Measurements from ENCODE around the gene TOX2. TPM values are rescaled to one million over a fixed set of nuclear protein-coding genes. Genes with fewer than 3 reads are reported as not detected.

Gene TOX2
- total RNA-seq, 1 donor from 2014 or later = 4.8 TPM

DNA sequence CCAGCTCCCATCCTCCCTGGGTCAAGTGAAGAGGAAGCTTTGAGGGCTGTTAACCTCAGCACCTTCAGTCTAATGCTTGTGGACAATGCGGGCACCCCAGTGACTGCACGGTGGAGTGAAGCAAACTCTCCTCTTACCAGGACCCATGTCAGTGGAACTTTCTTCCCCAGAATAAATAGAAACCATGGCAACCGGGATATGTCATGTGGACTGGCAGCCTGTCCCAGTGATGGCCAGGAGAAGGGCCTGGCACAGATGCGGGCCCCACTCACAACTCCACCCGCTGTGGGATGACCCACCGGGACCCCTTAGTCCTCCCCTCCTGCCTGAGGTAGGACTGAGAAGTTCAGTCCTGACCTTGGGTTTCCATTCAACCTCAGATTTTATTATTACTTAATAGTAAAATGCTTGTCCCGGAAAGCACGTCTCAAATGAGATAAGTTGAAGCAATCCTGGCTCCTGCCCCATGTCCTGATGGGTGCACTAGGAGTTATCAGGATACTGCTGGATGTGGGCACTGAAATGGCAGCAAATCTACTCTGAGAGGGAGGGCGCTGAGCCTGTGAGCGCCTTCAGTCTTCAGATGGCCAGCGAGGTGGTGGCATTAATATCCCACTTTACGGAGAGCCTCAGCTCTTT lies 23.5 kb downstream of the TOX2 start:
- no peak for ATAC-seq (ENCODE audit: low read depth)
- H3K4me1 Mint-ChIP-seq = peaks cover 21% of the 10 kb centered on the region
- H3K27me3 Mint-ChIP-seq = peaks cover 3% of the 10 kb centered on the region
- POLR2A ChIA-PET = no interaction called here
- no peak overlapping the region for H3K4me3 Mint-ChIP-seq
- H3K36me3 Mint-ChIP-seq (ENCODE audit: low read depth) = no peaks in the 10 kb centered on the region
- no peak overlapping the region for H3K27ac Mint-ChIP-seq
- TF ChIP-seq, protein P1, sequence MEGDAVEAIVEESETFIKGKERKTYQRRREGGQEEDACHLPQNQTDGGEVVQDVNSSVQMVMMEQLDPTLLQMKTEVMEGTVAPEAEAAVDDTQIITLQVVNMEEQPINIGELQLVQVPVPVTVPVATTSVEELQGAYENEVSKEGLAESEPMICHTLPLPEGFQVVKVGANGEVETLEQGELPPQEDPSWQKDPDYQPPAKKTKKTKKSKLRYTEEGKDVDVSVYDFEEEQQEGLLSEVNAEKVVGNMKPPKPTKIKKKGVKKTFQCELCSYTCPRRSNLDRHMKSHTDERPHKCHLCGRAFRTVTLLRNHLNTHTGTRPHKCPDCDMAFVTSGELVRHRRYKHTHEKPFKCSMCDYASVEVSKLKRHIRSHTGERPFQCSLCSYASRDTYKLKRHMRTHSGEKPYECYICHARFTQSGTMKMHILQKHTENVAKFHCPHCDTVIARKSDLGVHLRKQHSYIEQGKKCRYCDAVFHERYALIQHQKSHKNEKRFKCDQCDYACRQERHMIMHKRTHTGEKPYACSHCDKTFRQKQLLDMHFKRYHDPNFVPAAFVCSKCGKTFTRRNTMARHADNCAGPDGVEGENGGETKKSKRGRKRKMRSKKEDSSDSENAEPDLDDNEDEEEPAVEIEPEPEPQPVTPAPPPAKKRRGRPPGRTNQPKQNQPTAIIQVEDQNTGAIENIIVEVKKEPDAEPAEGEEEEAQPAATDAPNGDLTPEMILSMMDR (IDR thresholded peaks at IDR 0.05) = no peak
- CTCF ChIA-PET = interaction anchor here (1.3 kb wide), 1 partner anchor 12 kb away, joined by 3 read pairs; no protein-coding TSS in a partner anchor
- no peak for DNase-seq
- intact Hi-C loops (cut with micrococcal nuclease) = no loop called here
- H3K9me3 Mint-ChIP-seq = no peaks in the 10 kb centered on the region

DNA sequence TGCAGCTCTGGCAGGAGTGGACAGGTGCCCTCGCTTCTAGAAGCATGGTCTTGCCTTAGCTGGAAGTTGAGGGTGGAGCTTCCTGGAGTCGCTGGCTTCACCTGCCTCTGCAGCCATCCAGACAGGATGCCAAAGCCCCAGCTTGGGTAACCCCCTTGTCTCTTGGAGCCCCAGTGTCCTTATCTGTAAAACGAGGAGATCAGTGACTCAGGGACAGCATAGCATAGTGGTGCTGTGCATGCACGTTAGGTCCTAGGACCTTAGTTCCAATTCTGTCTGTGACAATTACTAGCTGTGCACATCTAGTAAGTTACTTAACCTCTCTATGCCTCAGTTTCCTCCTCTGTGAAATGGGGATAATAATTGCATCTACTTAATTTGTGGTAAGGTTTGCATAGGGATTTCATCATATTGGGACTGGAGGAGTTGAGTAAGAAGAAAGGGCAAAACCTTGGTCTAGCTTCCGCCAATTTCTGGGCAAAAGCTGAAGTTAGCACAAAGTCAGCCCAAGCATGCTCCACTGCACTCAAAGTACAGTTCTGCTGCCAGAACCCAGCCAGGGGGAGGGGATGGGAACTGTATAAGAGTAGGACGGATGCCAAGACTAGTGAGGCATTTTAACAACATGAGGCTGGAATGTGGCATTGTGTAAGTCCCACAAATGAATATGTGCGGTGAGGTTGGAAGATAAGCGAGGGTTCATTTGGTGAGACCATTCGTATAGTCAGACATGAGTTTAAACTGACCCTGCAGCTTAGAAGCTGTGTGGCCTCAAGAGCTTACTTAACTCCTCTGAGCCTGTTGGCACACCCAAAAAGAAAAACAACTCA lies 24.5 kb downstream of the TOX2 start:
- ATAC-seq (ENCODE audit: low read depth) (no peak), DNase-seq (no peak)
- ChIA-PET POLR2A (interaction anchor here (0.5 kb wide), 1 partner anchor 17 kb away, joined by 5 read pairs; no protein-coding TSS in a partner anchor), CTCF (interaction anchor here (1.3 kb wide), 1 partner anchor 13 kb away, joined by 3 read pairs; no protein-coding TSS in a partner anchor)
- Mint-ChIP-seq H3K27ac (no peak overlapping the region), H3K36me3 (ENCODE audit: low read depth) (no peaks in the 10 kb centered on the region), H3K27me3 (no peaks in the 10 kb centered on the region), H3K4me3 (no peak overlapping the region), H3K9me3 (peaks cover 2% of the 10 kb centered on the region), H3K4me1 (peaks cover 23% of the 10 kb centered on the region)
- TF ChIP-seq, protein P1 (IDR thresholded peaks at IDR 0.05) = no peak
- intact Hi-C loops (cut with micrococcal nuclease) = no loop called here

DNA sequence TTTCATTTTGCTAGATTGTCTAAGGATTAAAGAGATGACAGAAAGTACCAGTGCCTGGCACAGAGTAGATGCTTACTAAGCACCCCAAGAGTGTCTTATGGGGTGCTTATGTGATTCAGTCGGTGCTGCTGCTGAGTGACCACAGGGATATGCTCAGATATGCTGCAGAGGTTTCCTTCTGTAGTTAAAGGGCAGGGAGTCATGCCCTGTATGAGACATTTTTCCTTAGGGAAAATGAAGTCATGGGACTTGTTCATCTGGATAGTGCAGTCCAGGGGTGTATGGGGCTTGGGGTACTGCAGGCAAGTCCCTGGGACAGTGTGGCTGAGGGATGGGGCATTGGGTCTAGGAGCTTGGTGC lies 25.1 kb downstream of the TOX2 start:
- Mint-ChIP-seq H3K9me3 (peaks cover 2% of the 10 kb centered on the region), H3K4me3 (no peak overlapping the region), H3K4me1 (peaks cover 23% of the 10 kb centered on the region), H3K27me3 (no peaks in the 10 kb centered on the region), H3K27ac (no peak overlapping the region), H3K36me3 (ENCODE audit: low read depth) (no peaks in the 10 kb centered on the region)
- no peak for DNase-seq
- no peak for ATAC-seq (ENCODE audit: low read depth)
- intact Hi-C loops (cut with micrococcal nuclease) = no loop called here
- POLR2A ChIA-PET = interaction anchor here (0.9 kb wide), 1 partner anchor 191 kb away, joined by 3 read pairs; no protein-coding TSS in a partner anchor
- TF ChIP-seq, protein P1 (IDR thresholded peaks at IDR 0.05) = no peak
- CTCF ChIA-PET = interaction anchor here (1.3 kb wide), 1 partner anchor 13 kb away, joined by 3 read pairs; no protein-coding TSS in a partner anchor

DNA sequence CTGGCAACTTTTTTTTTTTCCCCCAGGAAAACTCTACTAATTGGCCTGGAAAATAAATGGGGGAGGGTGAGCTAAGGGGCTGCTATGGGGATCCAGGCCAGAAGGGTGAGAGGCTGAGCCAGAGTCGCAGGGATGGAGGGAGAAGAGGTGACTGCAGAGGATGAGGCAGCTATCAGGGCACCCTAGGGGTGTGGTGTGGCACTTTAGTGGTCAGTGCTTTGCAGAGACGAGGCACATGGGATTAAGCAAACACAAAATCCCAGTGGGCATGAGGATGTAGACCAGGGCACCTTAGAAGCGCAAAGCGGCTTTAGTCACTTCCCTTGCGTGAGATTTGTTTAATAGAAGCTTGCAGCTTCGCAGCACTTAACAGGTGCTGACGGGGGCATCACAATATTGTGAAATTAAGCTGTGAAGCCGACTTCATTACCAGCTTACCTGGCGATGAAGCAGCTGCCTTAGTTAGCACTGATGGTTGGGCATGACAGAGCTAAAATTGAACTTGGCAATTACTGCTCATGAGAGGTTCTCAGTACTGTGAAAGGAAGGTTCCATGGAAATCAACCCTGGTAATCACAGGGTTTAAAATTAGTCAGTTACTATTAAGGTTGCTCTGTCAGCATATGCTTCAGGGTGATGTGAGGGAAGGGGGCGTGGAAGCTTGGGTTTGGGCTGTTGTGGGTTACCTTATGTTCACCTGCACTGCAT lies 26.0 kb downstream of the TOX2 start:
- ATAC-seq (ENCODE audit: low read depth) = no peak
- Mint-ChIP-seq H3K27ac (no peak overlapping the region), H3K9me3 (peaks cover 2% of the 10 kb centered on the region), H3K4me1 (peaks cover 23% of the 10 kb centered on the region), H3K36me3 (ENCODE audit: low read depth) (no peaks in the 10 kb centered on the region), H3K27me3 (no peaks in the 10 kb centered on the region), H3K4me3 (no peak overlapping the region)
- TF ChIP-seq, protein P1 (IDR thresholded peaks at IDR 0.05) = no peak
- ChIA-PET POLR2A (interaction anchor here (0.7 to 1.0 kb wide), 3 partner anchors 8 to 192 kb away, joined by 3 read pairs; no protein-coding TSS in a partner anchor), CTCF (no interaction called here)
- intact Hi-C loops (cut with micrococcal nuclease) = no loop called here
- DNase-seq = no peak
